ENCODE data around the gene PDLIM5.

DNA sequence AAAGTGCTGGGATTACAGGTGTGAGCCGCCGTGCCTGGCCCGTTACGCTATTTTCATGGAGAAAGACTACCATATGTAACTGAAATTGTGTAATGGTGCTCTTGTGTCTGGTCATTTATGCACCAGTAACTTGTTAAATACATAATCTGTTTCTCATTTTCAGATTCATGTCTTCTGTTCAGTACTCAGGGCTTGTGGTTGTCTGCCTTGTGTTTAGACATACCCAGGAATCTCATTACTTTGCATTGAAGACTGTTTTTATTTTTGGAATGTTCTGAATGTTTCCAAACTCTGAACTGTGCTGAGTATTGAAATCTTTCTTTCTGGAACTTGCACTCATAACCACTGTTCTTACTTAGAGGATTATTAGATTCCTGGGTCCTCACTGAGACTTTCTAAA, 52.8 kb downstream of the PDLIM5 start:
- TF ChIP-seq ZNF70 (CRISPR knock-in tag; IDR thresholded peaks at IDR 0.05) (no peak), ESRRG (CRISPR knock-in tag; IDR thresholded peaks at IDR 0.05) (no peak), SNAI2 (CRISPR knock-in tag; IDR thresholded peaks at IDR 0.05) (no peak), GLIS3 (CRISPR knock-in tag; IDR thresholded peaks at IDR 0.05) (no peak), OSR1 (CRISPR knock-in tag; IDR thresholded peaks at IDR 0.05) (no peak), TOX (CRISPR knock-in tag; IDR thresholded peaks at IDR 0.05; ENCODE audit: borderline replicate concordance) (no peak), RARB (CRISPR knock-in tag; IDR thresholded peaks at IDR 0.05) (no peak), ISL1 (CRISPR knock-in tag; IDR thresholded peaks at IDR 0.05) (no peak), PPARA (CRISPR knock-in tag; IDR thresholded peaks at IDR 0.05; ENCODE audit: borderline replicate concordance) (no peak)
- TF ChIP-seq, protein P1, sequence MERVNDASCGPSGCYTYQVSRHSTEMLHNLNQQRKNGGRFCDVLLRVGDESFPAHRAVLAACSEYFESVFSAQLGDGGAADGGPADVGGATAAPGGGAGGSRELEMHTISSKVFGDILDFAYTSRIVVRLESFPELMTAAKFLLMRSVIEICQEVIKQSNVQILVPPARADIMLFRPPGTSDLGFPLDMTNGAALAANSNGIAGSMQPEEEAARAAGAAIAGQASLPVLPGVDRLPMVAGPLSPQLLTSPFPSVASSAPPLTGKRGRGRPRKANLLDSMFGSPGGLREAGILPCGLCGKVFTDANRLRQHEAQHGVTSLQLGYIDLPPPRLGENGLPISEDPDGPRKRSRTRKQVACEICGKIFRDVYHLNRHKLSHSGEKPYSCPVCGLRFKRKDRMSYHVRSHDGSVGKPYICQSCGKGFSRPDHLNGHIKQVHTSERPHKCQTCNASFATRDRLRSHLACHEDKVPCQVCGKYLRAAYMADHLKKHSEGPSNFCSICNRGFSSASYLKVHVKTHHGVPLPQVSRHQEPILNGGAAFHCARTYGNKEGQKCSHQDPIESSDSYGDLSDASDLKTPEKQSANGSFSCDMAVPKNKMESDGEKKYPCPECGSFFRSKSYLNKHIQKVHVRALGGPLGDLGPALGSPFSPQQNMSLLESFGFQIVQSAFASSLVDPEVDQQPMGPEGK (CRISPR knock-in tag; IDR thresholded peaks at IDR 0.05; ENCODE audit: borderline replicate concordance): no peak
- TF ChIP-seq, protein P2, sequence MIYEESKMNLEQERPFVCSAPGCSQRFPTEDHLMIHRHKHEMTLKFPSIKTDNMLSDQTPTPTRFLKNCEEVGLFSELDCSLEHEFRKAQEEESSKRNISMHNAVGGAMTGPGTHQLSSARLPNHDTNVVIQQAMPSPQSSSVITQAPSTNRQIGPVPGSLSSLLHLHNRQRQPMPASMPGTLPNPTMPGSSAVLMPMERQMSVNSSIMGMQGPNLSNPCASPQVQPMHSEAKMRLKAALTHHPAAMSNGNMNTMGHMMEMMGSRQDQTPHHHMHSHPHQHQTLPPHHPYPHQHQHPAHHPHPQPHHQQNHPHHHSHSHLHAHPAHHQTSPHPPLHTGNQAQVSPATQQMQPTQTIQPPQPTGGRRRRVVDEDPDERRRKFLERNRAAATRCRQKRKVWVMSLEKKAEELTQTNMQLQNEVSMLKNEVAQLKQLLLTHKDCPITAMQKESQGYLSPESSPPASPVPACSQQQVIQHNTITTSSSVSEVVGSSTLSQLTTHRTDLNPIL (CRISPR knock-in tag; IDR thresholded peaks at IDR 0.05; ENCODE audit: low read depth): no peak
- TF ChIP-seq, protein P3, sequence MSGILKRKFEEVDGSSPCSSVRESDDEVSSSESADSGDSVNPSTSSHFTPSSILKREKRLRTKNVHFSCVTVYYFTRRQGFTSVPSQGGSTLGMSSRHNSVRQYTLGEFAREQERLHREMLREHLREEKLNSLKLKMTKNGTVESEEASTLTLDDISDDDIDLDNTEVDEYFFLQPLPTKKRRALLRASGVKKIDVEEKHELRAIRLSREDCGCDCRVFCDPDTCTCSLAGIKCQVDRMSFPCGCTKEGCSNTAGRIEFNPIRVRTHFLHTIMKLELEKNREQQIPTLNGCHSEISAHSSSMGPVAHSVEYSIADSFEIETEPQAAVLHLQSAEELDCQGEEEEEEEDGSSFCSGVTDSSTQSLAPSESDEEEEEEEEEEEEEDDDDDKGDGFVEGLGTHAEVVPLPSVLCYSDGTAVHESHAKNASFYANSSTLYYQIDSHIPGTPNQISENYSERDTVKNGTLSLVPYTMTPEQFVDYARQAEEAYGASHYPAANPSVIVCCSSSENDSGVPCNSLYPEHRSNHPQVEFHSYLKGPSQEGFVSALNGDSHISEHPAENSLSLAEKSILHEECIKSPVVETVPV (CRISPR knock-in tag; IDR thresholded peaks at IDR 0.05): no peak

Measured in SK-N-SH treated with all-trans-retinoic acid at 6 μM for 48 hours (cell line).